HCT116 (cell line): Measurements from ENCODE around the gene ZNF576. TPM values are rescaled to one million over a fixed set of nuclear protein-coding genes. Genes with fewer than 3 reads are reported as not detected.

Source experiments
- ATAC-seq: fragments of 200-7000 bp; cut with Tn5 transposase; 2 replicates; pipeline ENCODE4 v1.9.1; 2020; ENCODE audit warnings: mild to moderate bottlenecking, moderate library complexity
- BruUV-seq: library from RNA; stranded (reverse); fragments of 400-500 nt; replicated peaks from 2 replicates; lab custom pipeline; 2021; lab: Mats Ljungman, UMichigan
- CTCF ChIA-PET: fragments of 300-600 bp; sonication (Branson Sonifier 250); formaldehyde crosslinking; loops from one replicate; lab custom pipeline; 2021; ENCODE audit warnings: antibody characterized with exemption; lab: Charles Lee
- POLR2A ChIA-PET: fragments of 300-600, 350-600 bp; sonication (Branson Sonifier 250); formaldehyde crosslinking; loops from one replicate; lab custom pipeline; 2021; ENCODE audit warnings: antibody characterized with exemption; lab: Charles Lee
- RAD21 ChIA-PET, 2 experiments: fragments of 300-600 bp; sonication (Branson Sonifier 250); formaldehyde crosslinking; loops; one replicate each; lab custom pipeline; 2023; ENCODE audit warnings: low total read pairs in 2 of 2; ENCODE audit not compliant: uncharacterized antibody in 2 of 2, unreplicated experiment in 2 of 2, low non-redundant PET in 1 of 2; lab: Charles Lee
- DNase-seq: peaks from one replicate; pipeline ENCODE4 v3.0.0-alpha.2; 2010; ENCODE audit warnings: low read depth, low spot score
- H2AFZ ChIP-seq: fragments of 200-600 bp; shearing (Covaris generic), sonication (generic); 2 replicates; pipeline ENCODE4 v1.6.1; 2017; ENCODE audit warnings: low read depth, mixed run types, mixed read lengths, antibody characterized with exemption, low read length; ENCODE audit not compliant: poor library complexity, severe bottlenecking
- H3K27ac ChIP-seq: 2 replicates; pipeline ENCODE4 v1.5.1; 2012; ENCODE audit warnings: low read depth, low read length
- H3K27me3 ChIP-seq: fragments of 200-600 bp; sonication (generic); 2 replicates; pipeline ENCODE4 v1.6.1; 2016; ENCODE audit warnings: mixed run types, low read length, mixed read lengths; ENCODE audit not compliant: insufficient read depth
- H3K36me3 ChIP-seq, 2 experiments: fragments of 200-500 bp in 1 of 2; fragments of 200-600 bp in 1 of 2; sonication (Bioruptor generic) in 1 of 2; sonication (generic) in 1 of 2; 2 replicates each; pipeline versions ENCODE4 v1.5.1 to v1.6.1; 2014 to 2016; ENCODE audit warnings: low read length in 2 of 2, inconsistent platforms in 1 of 2, mixed read lengths in 1 of 2, mixed run types in 1 of 2; ENCODE audit not compliant: insufficient read depth in 2 of 2, control insufficient read depth in 1 of 2
- H3K4me1 ChIP-seq, 2 experiments: fragments of 200-600 bp in 1 of 2; sonication (generic) in 1 of 2; 2 replicates each; pipeline versions ENCODE4 v1.5.1 to v1.6.1; 2012 to 2017; ENCODE audit warnings: low read length in 2 of 2, inconsistent platforms in 1 of 2, mild to moderate bottlenecking in 1 of 2, mixed read lengths in 1 of 2, mixed run types in 1 of 2, moderate library complexity in 1 of 2; ENCODE audit not compliant: insufficient read depth in 2 of 2, control insufficient read depth in 1 of 2
- H3K4me2 ChIP-seq: fragments of 200-600 bp; sonication (generic); 2 replicates; pipeline ENCODE4 v1.6.1; 2017; ENCODE audit warnings: mixed run types, low read length, mixed read lengths
- H3K4me3 ChIP-seq, 2 experiments: fragments of 200-600 bp in 1 of 2; sonication (generic) in 1 of 2; replicated peaks in 1 of 2; 2 replicates each; pipeline ENCODE4 v1.5.1; 2011 to 2016; ENCODE audit warnings: low read length in 2 of 2, control low read depth in 1 of 2, low read depth in 1 of 2, mild to moderate bottlenecking in 1 of 2, mixed read lengths in 1 of 2, mixed run types in 1 of 2
- H3K79me2 ChIP-seq: fragments of 200-600 bp; sonication (generic); 2 replicates; pipeline ENCODE4 v1.6.1; 2017; ENCODE audit warnings: mild to moderate bottlenecking, mixed run types, low read length, moderate library complexity, mixed read lengths; ENCODE audit not compliant: insufficient read depth
- H3K9ac ChIP-seq: fragments of 200-600 bp; sonication (generic); 2 replicates; pipeline ENCODE4 v1.6.1; 2016; ENCODE audit warnings: low read length, mixed read lengths
- H3K9me2 ChIP-seq: fragments of 200-600 bp; sonication (generic), shearing (Covaris generic); 2 replicates; pipeline ENCODE4 v1.6.1; 2017; ENCODE audit warnings: mixed run types, mild to moderate bottlenecking, moderate library complexity; ENCODE audit not compliant: insufficient read depth
- H3K9me3 ChIP-seq, 2 experiments: fragments of 200-500 bp in 1 of 2; fragments of 200-600 bp in 1 of 2; sonication (Bioruptor generic) in 1 of 2; sonication (generic) in 1 of 2; 2 replicates each; pipeline ENCODE4 v1.6.1; 2014 to 2017; ENCODE audit warnings: low read length in 2 of 2, mixed read lengths in 2 of 2, inconsistent platforms in 1 of 2, low read depth in 1 of 2, mild to moderate bottlenecking in 1 of 2, mixed run types in 1 of 2, moderate library complexity in 1 of 2; ENCODE audit not compliant: control insufficient read depth in 1 of 2, insufficient read depth in 1 of 2
- H4K20me1 ChIP-seq: fragments of 200-600 bp; sonication (generic), shearing (Covaris generic); 2 replicates; pipeline ENCODE4 v1.6.1; 2017; ENCODE audit warnings: mixed run types, mild to moderate bottlenecking, moderate library complexity; ENCODE audit not compliant: insufficient read depth
- CBX3 ChIP-seq: IDR thresholded peaks from 2 replicates; pipeline ENCODE4 v1.6.1; 2012; ENCODE audit warnings: low read depth
- EGR1 ChIP-seq: IDR thresholded peaks from 2 replicates; pipeline ENCODE4 v1.6.1; 2012; ENCODE audit warnings: low read depth
- ELF1 ChIP-seq: IDR thresholded peaks from 2 replicates; pipeline ENCODE4 v1.6.1; 2012; ENCODE audit warnings: low read depth, borderline replicate concordance
- EZH2phosphoT487 ChIP-seq: fragments of 200-600 bp; IDR thresholded peaks from 2 replicates; pipeline ENCODE4 v1.6.1; 2018; ENCODE audit warnings: antibody characterized with exemption, borderline replicate concordance
- JUND ChIP-seq: IDR thresholded peaks from 2 replicates; pipeline ENCODE4 v1.6.1; 2012
- POLR2A ChIP-seq: IDR thresholded peaks from 2 replicates; pipeline ENCODE4 v1.7.0; 2011; ENCODE audit warnings: borderline replicate concordance; ENCODE audit not compliant: insufficient read depth, insufficient read length; ENCODE audit errors: extremely low read depth
- POLR2AphosphoS5 ChIP-seq: IDR thresholded peaks from 2 replicates; pipeline ENCODE4 v1.6.1; 2011; ENCODE audit warnings: mild to moderate bottlenecking, low read depth, low read length, moderate library complexity
- RAD21 ChIP-seq: IDR thresholded peaks from 2 replicates; pipeline ENCODE4 v1.6.1; 2012; ENCODE audit warnings: low read depth, mild to moderate bottlenecking
- REST ChIP-seq: IDR thresholded peaks from 2 replicates; pipeline ENCODE4 v1.6.1; 2012; ENCODE audit warnings: low read depth
- SIN3A ChIP-seq: IDR thresholded peaks from 2 replicates; pipeline ENCODE4 v1.6.1; 2012; ENCODE audit warnings: low read depth
- SP1 ChIP-seq: IDR thresholded peaks from 2 replicates; pipeline ENCODE4 v1.6.1; 2012; ENCODE audit warnings: low read depth
- TCF7L2 ChIP-seq: IDR thresholded peaks from 2 replicates; pipeline ENCODE4 v1.7.0; 2011; ENCODE audit warnings: borderline replicate concordance, inconsistent platforms; ENCODE audit not compliant: insufficient read depth, insufficient read length; ENCODE audit errors: extremely low read depth
- YY1 ChIP-seq: IDR thresholded peaks from 2 replicates; pipeline ENCODE4 v1.6.1; 2011; ENCODE audit warnings: low read length, low read depth, moderate library complexity, mild to moderate bottlenecking; ENCODE audit not compliant: insufficient replicate concordance; ENCODE audit errors: extremely low read depth
- ZNF274 ChIP-seq: fragments of 200-500 bp; sonication (Bioruptor generic); IDR thresholded peaks from 2 replicates; pipeline ENCODE4 v1.6.1; 2014; ENCODE audit warnings: mild to moderate bottlenecking, low read depth, low read length, inconsistent platforms
- intact Hi-C: fragments of 100-400 bp; cut with micrococcal nuclease; formaldehyde crosslinking; loops from 2 replicates; pipeline ENCODE4 v1.10.0; 2022
- total RNA-seq: library from RNA; stranded (reverse); gene quantifications from one replicate; pipeline ENCODE4 v1.2.1, GENCODE V29; 2021; ENCODE audit not compliant: unreplicated experiment
- TF ChIP-seq, protein P1 (sequence below), 3 experiments: fragments of 200-600 bp in 1 of 3; sonication (generic) in 1 of 3; IDR thresholded peaks in 2 of 3; conservative IDR thresholded peaks in 1 of 3; 2 replicates each; pipeline ENCODE4 v1.5.1; 2012 to 2017; ENCODE audit warnings: low read depth in 2 of 3, low read length in 2 of 3, antibody characterized with exemption in 1 of 3, borderline replicate concordance in 1 of 3, control low read depth in 1 of 3, mild to moderate bottlenecking in 1 of 3, mixed read lengths in 1 of 3, mixed run types in 1 of 3, moderate library complexity in 1 of 3; ENCODE audit not compliant: insufficient read depth in 1 of 3
- TF ChIP-seq, protein P2 (sequence below): IDR thresholded peaks from 2 replicates; pipeline ENCODE4 v1.6.1; 2011; ENCODE audit warnings: mild to moderate bottlenecking, low read length, moderate library complexity; ENCODE audit not compliant: insufficient replicate concordance; ENCODE audit errors: extremely low read depth
- TF ChIP-seq, protein P3 (sequence below): IDR thresholded peaks from 2 replicates; pipeline ENCODE4 v1.6.1; 2012

The ZNF576 gene
- total RNA-seq, 1 experiment from 2014 or later, result 11.2 TPM

GRCh38 chr19:43606569-43607229 is 10.3 kb downstream of the ZNF576 start:
- ChIA-PET POLR2A (no interaction called here), CTCF (interaction anchor here (1.2 kb wide), 1 partner anchor 12 kb away, joined by 3 read pairs; no protein-coding TSS in a partner anchor), RAD21 (no interaction called here)
- no peaks in the 10 kb centered on the region for H4K20me1 ChIP-seq
- no peaks in the 10 kb centered on the region for H3K9me3 ChIP-seq
- H3K9ac ChIP-seq, result no peak overlapping the region
- no peaks in the 10 kb centered on the region for H3K79me2 ChIP-seq
- no peaks in the 10 kb centered on the region for H3K27me3 ChIP-seq
- intact Hi-C loops, result no loop called here
- H3K4me1 ChIP-seq, result no peaks in the 10 kb centered on the region
- BruUV-seq, result no TSS peak
- DNase-seq (no peak), ATAC-seq (no peak)
- H2AFZ ChIP-seq, result no peak overlapping the region
- no peaks in the 10 kb centered on the region for H3K9me2 ChIP-seq
- no peak overlapping the region for H3K4me2 ChIP-seq
- no peak overlapping the region for H3K4me3 ChIP-seq
- no peak overlapping the region for H3K27ac ChIP-seq
- H3K36me3 ChIP-seq, result peaks cover 3 to 4% of the 10 kb centered on the region in 2 experiments; a peak in 2 of 4 replicates
- TF ChIP-seq CBX3, result no peak
- no peak for TF ChIP-seq SP1
- no peak for TF ChIP-seq YY1
- TF ChIP-seq, protein P1, sequence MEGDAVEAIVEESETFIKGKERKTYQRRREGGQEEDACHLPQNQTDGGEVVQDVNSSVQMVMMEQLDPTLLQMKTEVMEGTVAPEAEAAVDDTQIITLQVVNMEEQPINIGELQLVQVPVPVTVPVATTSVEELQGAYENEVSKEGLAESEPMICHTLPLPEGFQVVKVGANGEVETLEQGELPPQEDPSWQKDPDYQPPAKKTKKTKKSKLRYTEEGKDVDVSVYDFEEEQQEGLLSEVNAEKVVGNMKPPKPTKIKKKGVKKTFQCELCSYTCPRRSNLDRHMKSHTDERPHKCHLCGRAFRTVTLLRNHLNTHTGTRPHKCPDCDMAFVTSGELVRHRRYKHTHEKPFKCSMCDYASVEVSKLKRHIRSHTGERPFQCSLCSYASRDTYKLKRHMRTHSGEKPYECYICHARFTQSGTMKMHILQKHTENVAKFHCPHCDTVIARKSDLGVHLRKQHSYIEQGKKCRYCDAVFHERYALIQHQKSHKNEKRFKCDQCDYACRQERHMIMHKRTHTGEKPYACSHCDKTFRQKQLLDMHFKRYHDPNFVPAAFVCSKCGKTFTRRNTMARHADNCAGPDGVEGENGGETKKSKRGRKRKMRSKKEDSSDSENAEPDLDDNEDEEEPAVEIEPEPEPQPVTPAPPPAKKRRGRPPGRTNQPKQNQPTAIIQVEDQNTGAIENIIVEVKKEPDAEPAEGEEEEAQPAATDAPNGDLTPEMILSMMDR (IDR thresholded peaks at IDR 0.05 in 2 of 3, conservative IDR thresholded peaks at IDR 0.05 in 1 of 3; ENCODE audit: borderline replicate concordance in 1 of 3, insufficient read depth in 1 of 3, low read depth in 2 of 3, low read length in 2 of 3), result no peak
- TF ChIP-seq POLR2AphosphoS5, result no peak
- TF ChIP-seq REST, result no peak
- TF ChIP-seq EGR1, result no peak
- TF ChIP-seq POLR2A, result no peak
- no peak for TF ChIP-seq EZH2phosphoT487
- TF ChIP-seq RAD21, result no peak
- no peak for TF ChIP-seq JUND
- TF ChIP-seq SIN3A, result no peak
- no peak for TF ChIP-seq TCF7L2
- TF ChIP-seq, protein P2, sequence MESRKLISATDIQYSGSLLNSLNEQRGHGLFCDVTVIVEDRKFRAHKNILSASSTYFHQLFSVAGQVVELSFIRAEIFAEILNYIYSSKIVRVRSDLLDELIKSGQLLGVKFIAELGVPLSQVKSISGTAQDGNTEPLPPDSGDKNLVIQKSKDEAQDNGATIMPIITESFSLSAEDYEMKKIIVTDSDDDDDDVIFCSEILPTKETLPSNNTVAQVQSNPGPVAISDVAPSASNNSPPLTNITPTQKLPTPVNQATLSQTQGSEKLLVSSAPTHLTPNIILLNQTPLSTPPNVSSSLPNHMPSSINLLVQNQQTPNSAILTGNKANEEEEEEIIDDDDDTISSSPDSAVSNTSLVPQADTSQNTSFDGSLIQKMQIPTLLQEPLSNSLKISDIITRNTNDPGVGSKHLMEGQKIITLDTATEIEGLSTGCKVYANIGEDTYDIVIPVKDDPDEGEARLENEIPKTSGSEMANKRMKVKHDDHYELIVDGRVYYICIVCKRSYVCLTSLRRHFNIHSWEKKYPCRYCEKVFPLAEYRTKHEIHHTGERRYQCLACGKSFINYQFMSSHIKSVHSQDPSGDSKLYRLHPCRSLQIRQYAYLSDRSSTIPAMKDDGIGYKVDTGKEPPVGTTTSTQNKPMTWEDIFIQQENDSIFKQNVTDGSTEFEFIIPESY, result no peak
- no peak for TF ChIP-seq ZNF274
- TF ChIP-seq, protein P3, sequence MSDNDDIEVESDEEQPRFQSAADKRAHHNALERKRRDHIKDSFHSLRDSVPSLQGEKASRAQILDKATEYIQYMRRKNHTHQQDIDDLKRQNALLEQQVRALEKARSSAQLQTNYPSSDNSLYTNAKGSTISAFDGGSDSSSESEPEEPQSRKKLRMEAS, result no peak
- no peak for TF ChIP-seq ELF1
